ENCODE measurements around the gene NKTR. TPM values are rescaled to one million over a fixed set of nuclear protein-coding genes. Genes with fewer than 3 reads are reported as not detected.
A peak's percentile ranks its signal among the peaks of the same experiment; 100 is the strongest.

Gene NKTR
- total RNA-seq, 2 experiments from 2014 or later: 90.2 to 154 TPM

- DNase-seq (ENCODE audit: low spot score): no peak
- peak overlapping the region; percentile 94 for H3K4me3 ChIP-seq (ENCODE audit: low read depth, low read length, poor library complexity, severe bottlenecking)
- H3K9me2 ChIP-seq (ENCODE audit: insufficient read depth, low read length): no peaks in the 10 kb centered on the region
- no peaks in the 10 kb centered on the region for H4K20me1 ChIP-seq (ENCODE audit: insufficient read depth, low read length)
- peaks cover 34% of the 10 kb centered on the region; the same call in 1 of the 2 replicates for H3K79me2 ChIP-seq (ENCODE audit: insufficient read depth, low read depth, low read length)
- peaks cover 18% of the 10 kb centered on the region for H3K36me3 ChIP-seq (ENCODE audit: insufficient read depth, low read length)
- no TSS peak for BruUV-seq (replicated peaks)
- peak overlapping the region; percentile 96 for H3K4me2 ChIP-seq (ENCODE audit: low read length)
- peak overlapping the region; percentile 66 for H2AFZ ChIP-seq (ENCODE audit: low read length)
- ChIA-PET POLR2A (interaction anchor here (0.6 to 3.9 kb wide), 13 partner anchors 9 to 213 kb away, joined by 3 to 33 read pairs (median 4); partner anchors contain the start of genes NKTR and SS18L2), CTCF (ENCODE audit: unreplicated experiment) (interaction anchor here (1.9 kb wide), 1 partner anchor 19 kb away, joined by 6 read pairs; the partner anchor contains the start of gene NKTR)
- peaks cover 27% of the 10 kb centered on the region for H3K4me1 ChIP-seq (ENCODE audit: insufficient read depth, low read length, poor library complexity, severe bottlenecking)
- no peaks in the 10 kb centered on the region for H3K9me3 ChIP-seq (ENCODE audit: low read length)
- intact Hi-C loops (cut with micrococcal nuclease; ENCODE audit: unreplicated experiment): no loop called here
- H3K27ac ChIP-seq (ENCODE audit: low read depth, low read length, poor library complexity, severe bottlenecking): peak overlapping the region; percentile 74
- no peak for TF ChIP-seq EZH2phosphoT487 (IDR thresholded peaks at IDR 0.05; ENCODE audit: borderline replicate concordance, low read depth, low read length)
- TF ChIP-seq, protein P1, sequence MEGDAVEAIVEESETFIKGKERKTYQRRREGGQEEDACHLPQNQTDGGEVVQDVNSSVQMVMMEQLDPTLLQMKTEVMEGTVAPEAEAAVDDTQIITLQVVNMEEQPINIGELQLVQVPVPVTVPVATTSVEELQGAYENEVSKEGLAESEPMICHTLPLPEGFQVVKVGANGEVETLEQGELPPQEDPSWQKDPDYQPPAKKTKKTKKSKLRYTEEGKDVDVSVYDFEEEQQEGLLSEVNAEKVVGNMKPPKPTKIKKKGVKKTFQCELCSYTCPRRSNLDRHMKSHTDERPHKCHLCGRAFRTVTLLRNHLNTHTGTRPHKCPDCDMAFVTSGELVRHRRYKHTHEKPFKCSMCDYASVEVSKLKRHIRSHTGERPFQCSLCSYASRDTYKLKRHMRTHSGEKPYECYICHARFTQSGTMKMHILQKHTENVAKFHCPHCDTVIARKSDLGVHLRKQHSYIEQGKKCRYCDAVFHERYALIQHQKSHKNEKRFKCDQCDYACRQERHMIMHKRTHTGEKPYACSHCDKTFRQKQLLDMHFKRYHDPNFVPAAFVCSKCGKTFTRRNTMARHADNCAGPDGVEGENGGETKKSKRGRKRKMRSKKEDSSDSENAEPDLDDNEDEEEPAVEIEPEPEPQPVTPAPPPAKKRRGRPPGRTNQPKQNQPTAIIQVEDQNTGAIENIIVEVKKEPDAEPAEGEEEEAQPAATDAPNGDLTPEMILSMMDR (conservative IDR thresholded peaks at IDR 0.05; ENCODE audit: low read length): no peak
Observed at GRCh38 chr3:42581400-42581708, 19.1 kb upstream of the NKTR start.

DNA sequence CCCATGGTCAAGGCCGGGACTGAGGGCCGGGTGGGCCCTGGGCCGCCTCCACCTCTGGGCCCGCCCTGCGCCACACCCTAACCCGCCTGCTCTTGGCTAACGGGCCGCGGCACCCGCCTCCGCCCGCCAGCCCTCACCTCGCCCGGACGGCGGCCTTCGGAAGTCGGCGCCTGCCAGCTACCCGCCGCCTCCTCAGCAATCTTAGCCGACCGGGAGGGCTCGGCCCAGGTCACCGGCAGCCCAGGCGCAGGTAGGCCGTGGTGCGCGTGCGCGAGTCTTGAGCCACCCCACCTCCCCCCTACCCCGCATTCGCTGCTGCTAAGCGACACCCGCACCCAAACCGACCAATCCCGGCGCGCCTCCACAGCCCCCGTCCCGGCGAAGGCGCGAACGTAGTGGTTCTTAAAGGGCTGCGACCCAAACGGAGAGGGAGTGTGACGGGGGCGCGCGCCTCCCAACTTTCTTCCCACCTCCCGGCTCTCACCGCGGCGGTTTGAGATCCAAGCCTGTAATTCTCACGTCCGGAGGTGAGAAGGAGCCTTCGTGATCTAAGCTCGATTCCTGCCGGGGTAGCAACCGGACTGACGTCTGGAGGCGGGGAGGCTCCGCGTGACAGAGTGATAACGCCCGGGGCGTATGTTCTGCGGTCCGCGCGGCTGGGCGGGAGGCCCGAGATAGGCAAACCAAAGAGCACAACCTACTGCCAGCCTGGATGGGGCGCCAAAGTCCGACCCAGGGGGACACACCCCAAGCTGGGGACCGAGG lies 18.6 kb upstream of the NKTR start, which contains the start of gene SEC22C:
TSS of gene SEC22C (minus strand) at position 259 of the 765 bp plus-strand sequence. CDS start 12,921 bp downstream, outside the sequence.
- Histone ChIP-seq H3K4me2 (ENCODE audit: low read length) (peak within 1 kb of the TSS; percentile 96), H2AFZ (ENCODE audit: low read length) (peak within 1 kb of the TSS; percentile 66), H3K36me3 (ENCODE audit: insufficient read depth, low read length) (peaks cover 13% of the 10 kb centered on the region), H3K79me2 (ENCODE audit: insufficient read depth, low read depth, low read length) (peaks cover 28% of the 10 kb centered on the region; the same call in 1 of the 2 replicates), H3K4me3 (ENCODE audit: low read depth, low read length, poor library complexity, severe bottlenecking) (peak within 1 kb of the TSS; percentile 94), H3K27ac (ENCODE audit: low read depth, low read length, poor library complexity, severe bottlenecking) (peak within 1 kb of the TSS; percentile 74), H3K4me1 (ENCODE audit: insufficient read depth, low read length, poor library complexity, severe bottlenecking) (peaks cover 27% of the 10 kb centered on the region), H3K9me2 (ENCODE audit: insufficient read depth, low read length) (no peaks in the 10 kb centered on the region), H4K20me1 (ENCODE audit: insufficient read depth, low read length) (no peaks in the 10 kb centered on the region), H3K9me3 (ENCODE audit: low read length) (no peaks in the 10 kb centered on the region)
- POLR2A ChIA-PET: interaction anchor here (0.5 to 3.9 kb wide), 16 partner anchors 8 to 1339 kb away, joined by 3 to 33 read pairs (median 4); partner anchors contain the start of genes NKTR and SS18L2
- intact Hi-C loops (cut with micrococcal nuclease; ENCODE audit: unreplicated experiment): loop anchor here (1.0 to 2.0 kb wide), 2 partner anchors 18 to 163 kb away; partner anchors contain the start of gene NKTR
- no TSS peak for BruUV-seq (replicated peaks)
- TF ChIP-seq EZH2phosphoT487 (IDR thresholded peaks at IDR 0.05; ENCODE audit: borderline replicate concordance, low read depth, low read length): no peak
- TF ChIP-seq, protein P1 (conservative IDR thresholded peaks at IDR 0.05; ENCODE audit: low read length): peak; percentile 77
- CTCF ChIA-PET (ENCODE audit: unreplicated experiment): interaction anchor here (0.6 to 1.9 kb wide), 2 partner anchors 19 to 620 kb away, joined by 3 to 6 read pairs; partner anchors contain the start of genes NKTR and ULK4
- peak; percentile 96 for DNase-seq (ENCODE audit: low spot score)
